ENCODE data around the gene SIX4.

SIX4 gene

DNA sequence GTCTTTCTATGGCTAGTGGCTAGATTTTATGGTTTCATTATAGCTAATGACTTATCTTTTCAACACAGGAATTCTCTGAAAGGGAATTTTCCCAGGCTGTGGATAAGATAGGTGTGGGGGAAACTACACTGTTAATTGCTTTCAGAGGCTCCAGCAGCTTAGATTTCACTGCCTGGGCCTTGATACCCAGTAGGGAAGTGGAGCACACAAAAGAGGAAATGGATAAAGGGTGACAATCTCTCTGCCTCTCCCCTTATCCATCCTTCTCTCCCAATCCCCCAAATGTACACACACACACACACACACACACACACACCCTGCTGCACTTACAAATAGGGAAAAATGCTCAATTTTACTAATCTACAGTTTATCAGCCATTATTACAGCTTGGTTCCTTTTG is 19.1 kb downstream of the SIX4 start:
- no peak overlapping the region for H3K4me3 Mint-ChIP-seq
- DNase-seq (ENCODE audit: low spot score) = no peak
- peaks cover 17% of the 10 kb centered on the region for H3K9me3 Mint-ChIP-seq
- H3K27me3 Mint-ChIP-seq (ENCODE audit: low read depth) = peaks cover 27% of the 10 kb centered on the region
- H3K4me1 Mint-ChIP-seq (ENCODE audit: low read depth) = no peaks in the 10 kb centered on the region
- H3K27ac Mint-ChIP-seq = no peak overlapping the region
- H3K36me3 Mint-ChIP-seq (ENCODE audit: low read depth) = peaks cover 2% of the 10 kb centered on the region

DNA sequence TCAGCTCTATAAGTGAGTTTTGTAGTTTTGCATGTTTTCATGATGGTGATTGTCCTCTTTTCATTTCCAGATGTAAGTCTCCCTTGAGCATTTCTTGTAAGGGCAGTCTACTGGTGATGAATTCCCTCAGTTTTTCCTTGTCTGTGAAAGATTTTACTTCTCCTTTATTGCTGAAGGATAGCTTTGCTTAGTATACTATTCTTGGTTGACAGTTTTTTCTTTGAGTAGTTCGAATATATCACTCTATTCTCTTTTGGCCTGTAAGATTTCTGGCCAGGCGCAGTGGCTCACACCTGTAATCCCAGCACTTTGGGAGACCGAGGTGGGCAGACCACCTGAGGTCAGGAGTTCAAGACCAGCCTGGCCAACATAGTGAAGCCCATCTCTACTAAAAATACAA is 23.6 kb downstream of the SIX4 start:
- Mint-ChIP-seq H3K9me3 (peaks cover 20% of the 10 kb centered on the region), H3K36me3 (ENCODE audit: low read depth) (peaks cover 2% of the 10 kb centered on the region), H3K27me3 (ENCODE audit: low read depth) (peaks cover 15% of the 10 kb centered on the region), H3K4me3 (no peak overlapping the region), H3K4me1 (ENCODE audit: low read depth) (no peaks in the 10 kb centered on the region), H3K27ac (no peak overlapping the region)
- no peak for DNase-seq (ENCODE audit: low spot score)

DNA sequence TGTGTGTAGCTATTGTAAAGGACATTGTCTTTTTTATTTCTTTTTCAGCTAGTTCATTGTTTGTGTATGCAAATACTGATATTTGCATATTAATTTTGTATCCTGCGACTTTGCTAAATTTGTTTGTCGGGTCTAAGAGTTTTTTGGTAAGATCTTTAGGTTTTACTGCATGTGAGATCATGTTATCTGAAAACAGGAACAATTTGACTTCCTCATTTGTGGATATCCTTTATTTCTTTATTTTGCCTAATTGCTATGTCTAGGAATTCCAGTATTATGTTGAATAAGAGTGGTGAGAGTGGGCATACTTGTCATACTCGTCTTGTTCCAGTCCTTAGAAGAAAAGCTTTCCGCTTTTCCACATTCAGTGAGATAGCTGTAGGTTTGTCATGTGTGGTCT is 28.8 kb downstream of the SIX4 start:
- H3K9me3 Mint-ChIP-seq = peaks cover 5% of the 10 kb centered on the region
- H3K4me3 Mint-ChIP-seq = no peak overlapping the region
- H3K27ac Mint-ChIP-seq = no peak overlapping the region
- H3K36me3 Mint-ChIP-seq (ENCODE audit: low read depth) = no peaks in the 10 kb centered on the region
- peaks cover 16% of the 10 kb centered on the region for H3K27me3 Mint-ChIP-seq (ENCODE audit: low read depth)
- no peaks in the 10 kb centered on the region for H3K4me1 Mint-ChIP-seq (ENCODE audit: low read depth)
- no peak for DNase-seq (ENCODE audit: low spot score)

DNA sequence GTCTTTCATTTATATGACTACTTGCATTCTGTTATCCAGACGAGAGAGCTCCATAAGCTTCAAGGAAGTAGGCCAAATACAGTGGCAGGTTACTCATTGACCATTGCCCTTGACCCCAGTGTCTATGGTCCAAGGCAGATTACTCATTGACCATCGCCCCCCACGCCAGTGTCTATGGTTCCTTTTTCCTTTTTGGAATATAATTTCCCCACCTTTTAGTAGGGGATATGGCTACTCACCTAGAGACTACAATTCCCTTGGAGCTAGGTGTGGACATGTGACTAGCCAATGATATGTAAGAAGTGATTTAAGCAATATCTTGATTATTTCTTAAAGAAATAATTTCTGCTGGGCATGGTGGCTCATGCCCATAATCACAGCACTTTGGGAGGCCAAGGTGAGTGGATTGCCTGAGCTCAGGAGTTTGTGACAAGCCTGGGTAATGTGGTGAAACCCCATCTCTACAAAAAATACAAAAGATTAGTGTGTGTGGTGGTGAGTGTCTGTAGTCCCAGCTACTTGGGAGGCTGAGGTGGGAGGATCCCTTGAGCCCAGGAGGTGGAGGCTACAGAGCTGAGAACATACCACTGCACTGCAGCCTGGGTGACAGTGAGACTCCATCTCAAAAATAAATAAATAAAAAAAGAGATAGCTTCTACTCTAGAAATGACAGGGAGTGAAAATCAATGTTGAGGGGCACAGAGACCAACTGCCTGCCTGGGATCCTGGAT is 32.6 kb downstream of the SIX4 start:
- no peaks in the 10 kb centered on the region for H3K9me3 Mint-ChIP-seq
- no peak overlapping the region for H3K27ac Mint-ChIP-seq
- peaks cover 7% of the 10 kb centered on the region for H3K27me3 Mint-ChIP-seq (ENCODE audit: low read depth)
- DNase-seq (ENCODE audit: low spot score) = no peak
- H3K4me3 Mint-ChIP-seq = no peak overlapping the region
- H3K4me1 Mint-ChIP-seq (ENCODE audit: low read depth) = no peaks in the 10 kb centered on the region
- H3K36me3 Mint-ChIP-seq (ENCODE audit: low read depth) = no peaks in the 10 kb centered on the region

DNA sequence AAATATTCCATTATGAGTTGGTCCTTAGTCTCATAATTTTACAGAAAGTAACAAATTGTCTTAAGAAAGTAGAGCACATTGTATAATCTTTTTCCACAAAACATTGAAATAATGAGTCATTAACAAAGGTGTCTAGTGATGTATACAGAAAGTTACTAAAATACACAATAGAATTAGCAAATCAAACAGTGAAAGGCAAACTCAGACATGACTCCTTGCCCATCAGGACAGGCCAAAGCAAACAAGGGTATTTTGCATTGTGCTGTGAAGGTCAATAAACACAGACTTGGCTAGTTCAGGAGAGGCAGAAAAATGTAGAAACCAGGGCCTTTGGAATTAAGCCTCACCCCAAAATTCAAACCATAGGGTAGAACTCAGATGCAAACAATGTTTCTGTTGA is 37.3 kb downstream of the SIX4 start:
- Mint-ChIP-seq H3K36me3 (ENCODE audit: low read depth) (no peaks in the 10 kb centered on the region), H3K27me3 (ENCODE audit: low read depth) (no peaks in the 10 kb centered on the region), H3K27ac (no peak overlapping the region), H3K4me3 (no peak overlapping the region), H3K9me3 (no peaks in the 10 kb centered on the region), H3K4me1 (ENCODE audit: low read depth) (no peaks in the 10 kb centered on the region)
- DNase-seq (ENCODE audit: low spot score) = no peak

- Mint-ChIP-seq H3K27me3 (ENCODE audit: low read depth) (peaks cover 7% of the 10 kb centered on the region), H3K4me3 (no peak overlapping the region), H3K27ac (no peak overlapping the region), H3K4me1 (ENCODE audit: low read depth) (no peaks in the 10 kb centered on the region), H3K9me3 (no peaks in the 10 kb centered on the region), H3K36me3 (ENCODE audit: low read depth) (no peaks in the 10 kb centered on the region)
- DNase-seq (ENCODE audit: low spot score) = no peak
These were observed 39.9 kb downstream of the SIX4 start for GRCh38 chr14:60684203-60684602.

DNA sequence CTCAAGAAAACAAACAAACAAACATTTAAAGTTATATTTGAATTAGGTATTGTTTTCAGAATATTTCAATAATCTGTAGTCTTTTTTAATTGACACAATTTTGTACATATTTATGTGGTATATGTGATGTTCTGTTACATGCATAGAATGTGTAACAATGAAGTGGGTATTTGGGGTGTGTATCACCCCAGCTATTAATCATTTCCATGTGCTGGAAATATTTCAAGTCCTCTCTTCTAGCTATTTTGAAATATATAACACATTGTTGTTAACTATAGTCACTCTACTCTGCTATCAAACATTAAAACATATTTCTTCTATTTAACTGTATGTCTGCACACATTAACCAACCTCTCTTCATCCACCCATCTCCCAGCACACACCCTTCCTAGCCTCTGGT is 42.9 kb downstream of the SIX4 start:
- no peaks in the 10 kb centered on the region for H3K36me3 Mint-ChIP-seq (ENCODE audit: low read depth)
- no peak overlapping the region for H3K27ac Mint-ChIP-seq
- no peak overlapping the region for H3K4me3 Mint-ChIP-seq
- H3K4me1 Mint-ChIP-seq (ENCODE audit: low read depth) = no peaks in the 10 kb centered on the region
- H3K27me3 Mint-ChIP-seq (ENCODE audit: low read depth) = peaks cover 7% of the 10 kb centered on the region
- DNase-seq (ENCODE audit: low spot score) = no peak
- no peaks in the 10 kb centered on the region for H3K9me3 Mint-ChIP-seq

GRCh38 chr14:60680511-60680910 is 43.6 kb downstream of the SIX4 start:
- H3K27ac Mint-ChIP-seq = no peak overlapping the region
- H3K9me3 Mint-ChIP-seq = no peaks in the 10 kb centered on the region
- no peaks in the 10 kb centered on the region for H3K4me1 Mint-ChIP-seq (ENCODE audit: low read depth)
- no peak overlapping the region for H3K4me3 Mint-ChIP-seq
- H3K27me3 Mint-ChIP-seq (ENCODE audit: low read depth) = peaks cover 7% of the 10 kb centered on the region
- H3K36me3 Mint-ChIP-seq (ENCODE audit: low read depth) = no peaks in the 10 kb centered on the region
- no peak for DNase-seq (ENCODE audit: low spot score)

GRCh38 chr14:60679566-60680258 is 44.4 kb downstream of the SIX4 start:
- Mint-ChIP-seq H3K27me3 (ENCODE audit: low read depth) (peaks cover 7% of the 10 kb centered on the region), H3K4me1 (ENCODE audit: low read depth) (no peaks in the 10 kb centered on the region), H3K36me3 (ENCODE audit: low read depth) (no peaks in the 10 kb centered on the region), H3K4me3 (no peak overlapping the region), H3K9me3 (no peaks in the 10 kb centered on the region), H3K27ac (no peak overlapping the region)
- DNase-seq (ENCODE audit: low spot score) = no peak

- no peaks in the 10 kb centered on the region for H3K4me1 Mint-ChIP-seq (ENCODE audit: low read depth)
- no peak overlapping the region for H3K27ac Mint-ChIP-seq
- no peaks in the 10 kb centered on the region for H3K36me3 Mint-ChIP-seq (ENCODE audit: low read depth)
- no peak for DNase-seq (ENCODE audit: low spot score)
- no peak overlapping the region for H3K4me3 Mint-ChIP-seq
- H3K27me3 Mint-ChIP-seq (ENCODE audit: low read depth) = peaks cover 7% of the 10 kb centered on the region
- H3K9me3 Mint-ChIP-seq = no peaks in the 10 kb centered on the region
These were observed 46.5 kb downstream of the SIX4 start for GRCh38 chr14:60677701-60678100.

DNA sequence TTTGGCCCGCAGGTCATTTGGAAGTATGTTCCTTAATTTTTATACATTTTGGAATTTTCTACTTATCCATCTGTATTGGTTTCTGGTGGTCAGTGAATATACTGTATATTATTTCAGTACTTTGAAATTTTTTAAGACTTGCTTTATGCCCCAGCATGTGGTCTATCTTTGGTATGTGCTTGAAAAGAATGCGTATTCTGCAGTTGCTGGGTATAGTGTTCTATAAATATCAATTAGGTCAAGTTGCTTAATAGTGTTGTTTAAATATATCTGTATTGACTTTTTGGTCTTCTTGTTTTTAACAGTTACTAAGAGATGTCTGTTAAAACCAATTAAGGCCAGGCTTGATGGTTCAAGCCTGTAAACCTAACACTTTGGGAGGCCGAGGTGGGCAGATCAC is 53.2 kb downstream of the SIX4 start:
- H3K4me1 Mint-ChIP-seq (ENCODE audit: low read depth) = no peaks in the 10 kb centered on the region

GRCh38 chr14:60668431-60669112 is 55.6 kb downstream of the SIX4 start:
- H3K9me3 Mint-ChIP-seq = no peaks in the 10 kb centered on the region
- no peak overlapping the region for H3K4me3 Mint-ChIP-seq
- H3K27me3 Mint-ChIP-seq (ENCODE audit: low read depth) = peaks cover 26% of the 10 kb centered on the region
- H3K36me3 Mint-ChIP-seq (ENCODE audit: low read depth) = no peaks in the 10 kb centered on the region
- H3K4me1 Mint-ChIP-seq (ENCODE audit: low read depth) = no peaks in the 10 kb centered on the region
- H3K27ac Mint-ChIP-seq = no peak overlapping the region
- DNase-seq (ENCODE audit: low spot score) = no peak

More for the DNA sequence above, 53.2 kb downstream of the SIX4 start:
- no peak overlapping the region for H3K4me3 Mint-ChIP-seq
- no peaks in the 10 kb centered on the region for H3K36me3 Mint-ChIP-seq (ENCODE audit: low read depth)
- no peaks in the 10 kb centered on the region for H3K9me3 Mint-ChIP-seq
- H3K27ac Mint-ChIP-seq = no peak overlapping the region
- DNase-seq (ENCODE audit: low spot score) = no peak
- H3K27me3 Mint-ChIP-seq (ENCODE audit: low read depth) = peaks cover 12% of the 10 kb centered on the region

DNA sequence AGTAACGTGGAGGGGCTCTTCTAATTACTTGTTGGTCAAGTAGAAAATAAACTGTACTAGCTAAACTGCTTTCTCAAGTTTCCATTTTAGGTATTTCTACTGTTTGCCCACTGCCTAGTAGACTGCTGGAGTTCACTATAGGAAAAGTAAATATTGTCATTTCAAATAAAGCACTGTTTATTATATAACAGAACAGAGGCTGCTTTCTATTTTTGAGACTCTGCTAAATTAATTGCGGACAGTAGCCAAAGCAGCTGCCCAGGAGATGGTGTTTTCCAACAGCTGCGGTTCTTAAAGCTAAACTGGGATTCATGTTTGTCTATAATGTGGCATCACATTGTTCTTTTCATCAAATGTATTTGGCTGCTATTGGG is 59.0 kb downstream of the SIX4 start:
- no peaks in the 10 kb centered on the region for H3K36me3 Mint-ChIP-seq (ENCODE audit: low read depth)
- H3K4me3 Mint-ChIP-seq = no peak overlapping the region
- no peaks in the 10 kb centered on the region for H3K9me3 Mint-ChIP-seq
- no peak overlapping the region for H3K27ac Mint-ChIP-seq
- DNase-seq (ENCODE audit: low spot score) = no peak
- peaks cover 51% of the 10 kb centered on the region for H3K27me3 Mint-ChIP-seq (ENCODE audit: low read depth)
- H3K4me1 Mint-ChIP-seq (ENCODE audit: low read depth) = peaks cover 2% of the 10 kb centered on the region

DNA sequence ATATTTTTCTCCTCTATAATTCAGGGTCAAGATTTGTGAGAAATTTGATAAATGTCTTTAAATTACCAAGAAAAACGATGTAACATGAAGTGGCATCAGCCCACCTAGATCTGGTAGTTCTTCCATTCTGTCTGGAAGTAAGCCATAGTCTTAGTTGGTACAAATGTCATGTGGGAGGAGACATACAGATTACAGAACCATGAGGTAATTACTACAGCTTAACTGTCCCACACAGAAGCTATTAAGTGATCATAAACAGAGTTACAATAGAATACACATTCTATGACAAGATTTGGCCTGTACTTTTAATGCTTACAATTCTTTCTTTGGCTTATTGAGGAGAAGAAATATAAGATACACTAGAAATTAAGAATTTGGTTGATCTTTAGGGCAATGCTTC is 61.2 kb downstream of the SIX4 start:
- DNase-seq (ENCODE audit: low spot score) = no peak
- peaks cover 67% of the 10 kb centered on the region for H3K27me3 Mint-ChIP-seq (ENCODE audit: low read depth)
- H3K4me1 Mint-ChIP-seq (ENCODE audit: low read depth) = peaks cover 6% of the 10 kb centered on the region
- H3K4me3 Mint-ChIP-seq = no peak overlapping the region
- no peaks in the 10 kb centered on the region for H3K36me3 Mint-ChIP-seq (ENCODE audit: low read depth)
- H3K9me3 Mint-ChIP-seq = no peaks in the 10 kb centered on the region
- no peak overlapping the region for H3K27ac Mint-ChIP-seq
